GM19025 (cell line): ENCODE data around the gene TMEM80.
A peak's percentile ranks its signal among the peaks of the same experiment; 100 is the strongest.
"Not testable (repeated sequence)": the region's sequence is repeated elsewhere in the genome, so short reads cannot be mapped to it uniquely, and the experiment has no call there.

Source experiments
- ATAC-seq: cut with Tn5 transposase; IDR thresholded peaks from one replicate; pipeline ENCODE4 v1.9.1; 2021; ENCODE audit warnings: mild to moderate bottlenecking, low read depth, moderate library complexity; ENCODE audit not compliant: unreplicated experiment

The TMEM80 gene

DNA sequence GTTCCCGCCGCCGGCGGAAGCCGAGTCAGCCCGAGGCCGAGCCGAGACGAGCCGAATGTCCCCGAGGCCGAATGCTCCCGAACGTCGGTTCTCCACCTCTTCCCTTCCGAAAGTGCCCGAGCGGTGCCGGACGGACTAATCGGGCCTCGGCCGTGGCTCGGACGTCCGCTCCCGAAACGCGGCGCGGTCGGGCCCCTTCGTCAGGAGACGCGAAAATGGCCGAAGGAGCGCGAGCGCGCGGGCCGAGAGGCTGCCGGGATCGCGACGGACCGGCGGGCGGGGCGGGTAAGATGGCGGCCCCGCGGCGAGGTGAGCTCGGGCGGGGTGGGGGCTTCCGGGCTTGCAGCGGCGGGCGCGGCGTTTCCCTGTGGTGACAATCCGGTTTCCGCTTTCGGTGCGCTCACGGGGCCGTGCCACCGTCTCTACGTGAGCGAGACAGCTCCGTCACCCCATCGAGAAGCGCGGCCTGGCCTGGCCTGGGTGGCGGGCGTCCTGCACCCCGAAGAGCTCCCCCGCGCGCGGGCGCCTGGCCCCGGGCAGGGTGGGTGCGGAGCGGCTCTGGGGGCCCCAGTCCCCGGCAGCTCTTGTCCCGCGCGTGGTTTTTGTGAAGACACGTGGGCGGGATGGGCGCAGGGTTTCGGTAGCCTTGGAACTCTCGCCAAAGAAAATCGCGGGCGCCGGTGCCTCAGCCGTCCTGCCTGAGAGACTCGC lies at the start of gene TMEM80:
TMEM80 (plus strand) TSS at position 279 of the 711 bp plus-strand sequence; CDS start at position 291, 12 bp downstream.
- ATAC-seq, result peak; percentile 62

DNA sequence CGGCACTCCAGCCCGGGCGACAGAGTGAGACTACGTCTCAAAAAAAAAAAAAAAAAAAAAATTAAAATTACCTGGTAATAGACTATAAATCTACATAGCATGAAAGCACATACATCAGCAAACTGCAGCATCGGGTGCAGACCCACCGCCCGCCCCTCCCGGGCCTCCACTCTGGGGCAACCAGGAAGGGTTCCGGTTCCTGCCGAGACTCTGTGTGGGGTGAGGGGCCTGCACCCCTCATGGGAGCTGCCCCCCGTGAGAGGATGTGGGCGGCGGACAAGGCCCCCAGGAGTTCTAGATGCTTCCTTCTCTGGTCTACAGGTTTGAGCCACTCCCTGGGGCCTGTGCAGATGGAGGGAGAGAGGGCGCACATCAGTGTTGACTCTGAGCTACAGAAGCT lies 49.4 kb upstream of the TMEM80 start:
- ATAC-seq, result no peak

DNA sequence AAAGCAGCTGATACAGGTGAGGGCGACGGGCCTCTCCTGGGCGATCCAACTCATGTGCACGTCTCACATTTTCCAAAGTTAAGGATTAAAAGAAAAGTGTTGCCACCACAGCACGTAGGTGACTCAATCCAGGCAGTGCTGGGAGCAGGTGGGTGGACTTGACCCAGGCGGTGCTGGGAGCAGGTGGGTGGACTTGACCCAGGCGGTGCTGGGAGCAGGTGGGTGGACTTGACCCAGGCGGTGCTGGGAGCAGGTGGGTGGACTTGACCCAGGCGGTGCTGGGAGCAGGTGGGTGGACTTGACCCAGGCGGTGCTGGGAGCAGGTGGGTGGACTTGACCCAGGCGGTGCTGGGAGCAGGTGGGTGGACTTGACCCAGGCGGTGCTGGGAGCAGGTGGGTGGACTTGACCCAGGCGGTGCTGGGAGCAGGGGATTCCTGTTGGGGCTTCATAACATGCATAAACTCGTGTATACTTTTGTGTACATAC lies 47.9 kb upstream of the TMEM80 start:
- ATAC-seq, result not testable (repeated sequence)

DNA sequence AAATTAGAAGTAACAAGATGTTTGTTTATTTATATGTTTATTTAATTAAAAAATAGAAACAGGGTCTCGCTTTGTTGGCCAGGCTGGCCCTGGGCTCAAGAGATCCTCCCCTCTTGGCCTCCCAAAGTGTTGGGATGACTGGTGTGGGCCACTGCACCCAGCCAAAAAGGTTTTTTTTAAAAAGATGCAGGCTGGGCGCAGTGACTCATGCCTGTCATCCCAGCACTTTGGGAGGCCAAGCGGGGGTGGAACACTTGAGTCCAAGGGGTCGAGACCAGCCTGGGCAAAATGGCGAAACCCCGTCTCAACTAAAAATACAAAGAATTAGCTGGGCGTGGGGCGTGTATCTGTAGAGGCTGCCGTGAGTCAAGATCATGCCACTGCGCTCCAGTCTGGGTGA lies 45.1 kb upstream of the TMEM80 start:
- ATAC-seq, result no peak

DNA sequence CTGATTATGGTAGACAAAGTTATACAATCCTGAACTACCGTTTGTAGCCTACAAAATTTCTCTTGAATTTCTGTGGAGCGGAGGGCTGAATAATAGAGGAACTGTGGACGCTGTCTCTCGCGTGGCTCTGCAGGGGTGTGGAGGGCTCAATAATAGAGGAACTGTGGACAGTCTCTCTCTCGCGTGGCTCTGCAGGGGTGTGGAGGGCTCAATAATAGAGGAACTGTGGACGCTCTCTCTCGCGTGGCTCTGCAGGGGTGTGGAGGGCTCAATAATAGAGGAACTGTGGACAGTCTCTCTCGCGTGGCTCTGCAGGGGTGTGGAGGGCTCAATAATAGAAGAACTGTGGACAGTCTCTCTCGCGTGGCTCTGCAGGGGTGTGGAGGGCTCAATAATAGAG lies 42.5 kb upstream of the TMEM80 start:
- ATAC-seq, result not testable (repeated sequence)

DNA sequence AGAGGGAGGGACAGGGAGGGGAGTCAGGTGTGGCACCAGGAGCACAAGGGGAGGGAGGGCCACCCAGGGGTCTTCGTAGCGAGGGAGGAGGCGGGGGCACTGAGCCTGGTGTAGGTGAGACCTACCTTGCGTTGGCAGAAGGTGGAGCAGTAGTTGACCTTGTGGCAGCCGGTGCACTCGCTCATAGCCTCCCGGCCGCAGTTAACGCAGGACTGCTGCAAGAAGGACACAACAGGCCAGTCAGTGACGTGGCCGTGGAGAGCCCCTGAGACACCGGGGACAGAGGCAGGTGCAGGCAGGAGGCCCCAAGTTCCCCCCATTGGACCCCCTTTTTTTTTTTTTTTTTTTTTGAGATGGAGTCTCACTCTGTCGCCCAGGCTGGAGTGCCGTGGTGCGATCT lies 41.8 kb upstream of the TMEM80 start:
- ATAC-seq, result no peak

DNA sequence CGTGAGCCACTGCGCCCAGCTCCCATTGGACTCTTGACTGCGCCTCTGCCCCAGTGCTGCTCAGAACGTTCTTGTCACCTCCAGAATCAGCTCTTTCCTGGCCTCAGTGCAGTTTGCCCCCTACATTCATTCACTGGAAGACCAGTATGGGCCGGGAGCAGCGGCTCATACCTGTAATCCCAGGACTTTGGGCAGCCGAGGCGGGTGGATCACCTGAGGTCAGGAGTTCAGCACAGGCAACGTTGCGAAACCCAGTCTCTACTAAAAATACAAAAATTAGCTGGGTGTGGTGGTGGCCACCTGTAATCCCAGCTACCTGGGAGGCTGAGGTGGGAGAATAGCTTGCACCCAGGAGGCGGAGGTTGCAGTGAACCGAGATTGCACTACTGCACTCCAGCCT lies 41.2 kb upstream of the TMEM80 start:
- ATAC-seq, result not testable (repeated sequence)

DNA sequence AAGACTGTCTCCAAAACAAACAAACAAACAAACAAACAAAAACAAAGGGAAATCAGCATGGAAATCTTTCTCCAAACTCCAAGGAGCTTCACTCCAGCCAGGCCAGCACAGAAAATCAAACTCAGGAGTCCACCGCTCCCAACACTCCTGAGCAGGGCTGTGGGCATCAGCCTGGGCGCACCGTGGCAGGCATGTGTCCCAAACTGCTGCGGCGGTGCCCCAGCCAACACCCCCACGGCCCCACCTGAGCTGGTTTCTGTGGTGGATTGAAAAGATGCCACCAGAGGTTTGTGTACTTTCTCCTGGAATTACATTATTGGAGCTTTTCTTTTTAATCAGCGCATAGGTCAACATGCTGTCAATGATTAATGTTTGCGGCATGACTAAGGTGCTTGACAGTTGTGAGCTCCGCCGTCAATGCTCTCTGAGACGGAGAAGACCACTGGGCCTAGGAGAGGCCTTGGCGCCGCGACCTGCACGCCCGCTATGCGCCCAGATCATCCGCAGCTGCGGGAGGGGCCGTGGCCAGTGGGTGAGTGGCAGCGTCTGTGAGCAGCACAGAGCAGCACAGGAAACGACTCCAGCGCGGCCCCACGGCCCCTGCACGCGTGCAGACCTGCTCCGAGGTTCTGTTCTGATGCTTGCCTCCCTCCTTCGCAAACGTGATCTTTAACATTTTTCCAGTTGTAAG lies 40.4 kb upstream of the TMEM80 start:
- ATAC-seq, result no peak

DNA sequence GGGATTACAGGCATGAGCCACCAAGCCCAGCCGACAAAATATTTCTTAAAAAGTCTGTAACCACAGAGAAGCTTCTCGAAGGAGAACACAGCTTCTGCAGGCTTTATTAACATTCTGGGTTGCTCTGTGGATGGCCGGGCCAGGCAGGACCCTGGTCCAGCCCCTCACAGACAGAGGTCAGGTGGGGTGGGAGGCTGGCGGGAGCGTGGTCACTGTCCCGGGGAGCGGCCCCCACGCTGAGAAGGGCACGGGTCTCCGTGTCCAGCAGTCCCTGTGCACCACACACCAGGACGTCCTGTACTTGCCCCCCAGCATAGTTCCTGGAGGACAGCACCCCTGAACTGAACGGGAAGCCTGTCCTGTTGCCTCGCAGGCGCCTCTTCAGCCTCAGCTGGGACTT lies 39.2 kb upstream of the TMEM80 start:
- ATAC-seq, result no peak

DNA sequence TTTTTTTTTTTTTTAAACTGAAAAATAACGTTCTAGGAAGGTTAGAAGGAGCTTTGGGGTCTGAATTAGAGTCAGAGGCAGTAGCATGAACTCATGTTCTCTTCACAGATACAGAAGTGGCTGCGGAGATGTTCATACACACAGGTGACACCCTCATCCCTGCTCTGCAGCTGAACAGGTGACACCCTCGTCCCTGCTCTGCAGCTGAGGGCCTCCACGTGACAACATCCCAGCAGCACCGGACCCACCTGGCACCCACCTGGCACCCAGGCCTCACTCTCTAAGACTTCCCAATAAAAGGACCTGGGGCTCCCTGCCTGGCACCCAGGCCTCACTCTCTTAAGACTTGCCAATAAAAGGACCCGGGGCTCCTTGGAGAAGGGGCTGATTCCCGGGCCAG lies 38.8 kb upstream of the TMEM80 start:
- ATAC-seq, result no peak

DNA sequence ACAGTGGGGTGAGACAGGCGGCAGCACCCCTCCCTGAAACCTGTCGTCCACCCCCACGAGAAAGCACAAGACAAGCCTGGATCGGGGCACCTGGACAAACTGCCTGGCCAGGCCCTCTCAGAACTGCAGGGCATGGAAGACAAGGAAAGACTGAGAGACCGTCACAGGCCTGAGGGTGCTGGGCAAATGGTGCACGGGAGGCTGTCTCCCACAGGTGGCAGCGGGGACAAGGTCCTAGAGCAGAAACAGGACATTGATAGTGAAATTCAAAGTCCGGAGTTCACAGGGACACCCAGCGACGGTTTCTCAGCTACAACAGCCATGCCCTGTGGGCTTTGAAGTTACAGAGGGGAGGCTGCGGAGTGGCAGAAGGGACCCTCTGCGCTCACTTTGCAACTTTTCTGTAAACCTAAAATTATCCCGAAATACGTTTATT lies 37.9 kb upstream of the TMEM80 start:
- ATAC-seq, result no peak

DNA sequence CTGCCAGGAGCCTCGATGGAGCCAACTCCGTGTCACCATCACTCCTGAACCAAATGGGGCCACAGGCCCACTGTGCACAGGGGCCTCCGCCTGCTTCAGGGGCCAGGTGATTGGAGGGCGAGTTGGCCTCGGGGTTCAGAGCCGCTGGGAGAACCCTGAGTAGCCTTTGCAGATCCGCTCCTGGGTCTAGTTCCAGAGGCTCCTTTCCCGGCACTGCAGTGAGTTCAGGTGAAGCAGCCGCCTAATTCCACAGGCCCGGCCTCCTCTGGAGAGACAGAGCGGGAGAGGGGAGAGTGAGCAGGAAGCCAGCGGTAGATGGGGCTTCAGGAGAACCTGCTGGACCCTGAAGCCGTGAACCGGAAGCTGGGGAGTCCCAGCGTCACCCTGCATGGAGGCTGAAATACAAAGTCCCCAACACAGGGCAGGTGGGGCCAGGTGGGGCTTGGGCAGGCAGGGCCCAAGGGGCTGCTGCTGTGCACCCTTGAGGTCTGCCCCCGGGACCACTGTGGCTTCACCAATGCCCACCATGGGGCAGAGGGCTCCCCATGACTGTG lies 36.0 kb upstream of the TMEM80 start:
- ATAC-seq, result no peak

DNA sequence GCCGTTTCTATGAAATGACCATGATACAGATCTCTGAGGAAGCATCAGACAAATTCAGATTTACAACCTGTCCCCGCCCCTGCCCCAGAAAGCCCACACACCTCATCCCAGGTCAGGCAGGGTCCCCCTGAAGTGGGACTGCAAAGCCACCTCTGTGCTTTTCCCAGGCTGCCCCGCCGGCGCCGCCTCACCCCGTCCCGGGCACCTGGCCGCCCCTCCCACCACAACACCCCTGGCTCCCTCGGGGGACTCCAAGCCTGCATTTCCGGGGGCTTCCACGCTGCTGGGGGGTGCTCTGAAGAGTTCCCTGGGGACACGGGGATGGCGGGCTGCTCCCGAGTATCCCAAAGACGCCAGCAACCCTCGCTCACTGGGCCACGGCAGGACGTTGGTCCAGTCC lies 35.3 kb upstream of the TMEM80 start:
- no peak for ATAC-seq

DNA sequence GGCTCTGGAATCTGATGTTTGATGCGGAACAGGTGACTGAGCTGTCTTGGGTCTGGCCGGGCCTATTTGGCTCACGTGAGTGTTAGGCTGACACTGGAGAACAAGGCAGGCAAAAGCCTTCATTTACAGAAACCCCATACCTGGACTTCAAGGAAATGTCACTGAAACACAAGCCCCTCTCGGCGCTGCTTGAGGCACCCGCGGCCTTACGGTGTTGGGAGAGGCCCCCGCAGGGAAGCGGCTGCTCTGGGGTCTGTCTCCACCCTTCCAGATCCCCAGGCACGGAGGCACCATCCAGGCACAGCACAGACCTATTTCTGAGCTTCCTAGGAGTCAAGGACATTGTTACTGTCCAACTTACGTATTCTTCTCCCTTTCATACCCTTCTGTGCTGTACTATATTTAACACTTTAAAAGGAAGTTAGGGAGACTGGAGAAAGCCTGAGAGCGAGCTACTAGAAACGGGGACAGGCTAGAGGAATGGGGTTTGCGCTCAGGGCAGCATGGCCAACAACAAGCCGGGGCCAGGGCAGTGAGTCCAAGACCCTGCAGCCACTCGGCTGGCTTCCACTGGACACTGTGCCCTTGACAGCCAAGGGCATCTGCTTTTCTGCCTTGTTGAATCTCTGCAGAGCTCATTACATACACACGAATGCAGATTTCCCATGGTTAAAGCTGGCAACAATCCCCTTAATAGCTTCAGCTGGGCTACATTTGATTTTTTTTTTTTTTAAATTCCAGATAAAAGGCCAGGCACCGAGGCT lies 34.8 kb upstream of the TMEM80 start:
- no peak for ATAC-seq

DNA sequence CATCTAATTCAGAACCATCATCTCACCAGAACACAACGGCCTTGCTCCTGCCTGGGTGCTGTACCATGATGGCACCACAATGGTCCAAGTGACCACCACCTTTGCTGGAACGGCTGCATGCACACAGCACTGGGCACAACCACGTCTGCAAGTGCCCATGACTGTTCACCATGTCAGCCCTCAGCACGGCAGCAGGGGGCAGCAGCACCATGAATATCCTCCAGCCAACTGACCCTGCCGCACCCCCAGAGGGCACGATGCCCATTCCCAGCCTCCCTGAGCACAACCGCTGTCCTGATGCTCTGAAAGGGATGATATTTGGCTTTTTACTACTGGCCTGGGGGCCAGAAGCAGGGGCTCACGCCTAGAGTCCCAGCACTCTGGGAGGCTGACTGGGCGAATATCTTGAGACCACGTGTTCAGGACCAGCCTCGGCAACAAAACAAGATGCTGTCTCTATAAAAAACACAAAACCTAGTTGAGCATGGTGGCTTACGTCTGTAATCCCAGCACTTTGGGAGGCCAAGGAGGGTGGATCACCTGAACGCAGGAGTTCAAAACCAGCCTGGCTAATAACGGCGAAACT lies 32.8 kb upstream of the TMEM80 start:
- no peak for ATAC-seq

DNA sequence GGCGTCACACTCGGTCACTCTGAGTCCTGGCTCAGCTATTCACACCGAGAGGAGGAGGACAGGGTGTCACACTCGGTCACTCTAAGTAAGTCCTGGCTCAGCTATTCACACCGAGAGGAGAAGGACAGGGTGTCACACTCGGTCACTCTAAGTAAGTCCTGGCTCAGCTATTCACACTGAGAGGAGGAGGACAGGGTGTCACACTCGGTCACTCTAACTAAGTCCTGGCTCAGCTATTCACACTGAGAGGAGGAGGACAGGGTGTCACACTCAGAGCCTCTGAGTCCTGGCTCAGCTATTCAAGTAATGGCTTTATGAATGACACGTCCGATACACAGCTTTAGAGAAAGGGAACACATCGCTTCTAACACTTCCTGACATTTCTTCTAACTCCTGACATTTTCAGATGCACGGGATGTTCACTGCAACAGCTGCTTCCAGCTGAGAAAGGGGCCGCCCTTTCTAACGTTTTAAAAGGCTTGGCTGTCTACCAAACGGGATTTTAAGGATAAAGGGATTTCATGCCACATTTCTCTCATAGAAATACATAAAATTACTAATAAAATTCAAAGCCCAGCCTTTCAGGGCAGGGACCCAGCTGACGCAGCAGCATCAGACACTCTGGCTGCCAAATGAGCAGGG lies 30.4 kb upstream of the TMEM80 start:
- ATAC-seq, result no peak

DNA sequence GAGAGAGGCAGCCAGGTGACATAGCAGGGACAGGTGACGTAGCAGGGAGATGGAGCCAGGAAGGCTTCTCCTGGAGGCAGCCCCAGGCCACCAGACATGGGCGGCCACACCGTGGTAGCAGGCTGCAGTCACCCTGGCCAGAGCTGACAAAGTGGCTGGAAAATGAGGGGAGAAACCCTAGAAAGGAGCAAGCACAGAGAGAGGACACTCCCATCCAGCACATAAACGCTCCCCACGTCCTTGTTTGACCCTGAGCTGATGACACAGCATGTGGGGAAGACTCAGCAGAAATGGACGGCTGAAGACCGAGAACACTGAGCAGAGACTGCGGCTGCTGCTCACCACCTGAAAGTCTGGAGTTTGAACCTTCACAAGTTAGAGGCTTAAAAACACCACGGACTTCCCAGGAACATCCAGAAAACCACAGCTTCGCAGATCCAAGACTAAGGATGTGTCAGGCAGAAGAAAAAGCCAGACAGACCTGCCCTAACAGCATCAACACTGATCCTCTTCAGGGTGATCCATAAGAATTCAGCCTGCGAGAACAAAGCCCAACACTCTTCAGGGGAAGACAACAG lies 29.8 kb upstream of the TMEM80 start:
- ATAC-seq, result no peak

DNA sequence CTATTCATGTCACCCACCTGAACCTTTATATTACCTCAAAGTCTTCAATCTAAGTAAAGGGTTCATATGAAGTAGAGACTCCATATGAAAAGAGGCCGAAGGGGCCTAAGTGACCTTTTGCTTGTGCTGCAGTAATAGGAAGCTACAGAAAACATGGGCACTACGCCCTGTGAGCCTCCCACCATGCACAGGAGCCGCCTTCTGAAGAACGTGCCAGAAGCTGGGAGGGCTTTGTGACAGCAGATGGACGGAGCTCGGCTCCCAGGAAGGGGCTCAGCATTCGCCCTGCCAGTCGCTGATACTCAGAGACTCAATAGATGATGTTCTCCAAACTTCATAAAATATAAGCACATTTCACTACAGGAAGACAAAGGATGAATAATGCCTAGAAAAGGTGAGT lies 21.8 kb upstream of the TMEM80 start:
- ATAC-seq, result no peak

DNA sequence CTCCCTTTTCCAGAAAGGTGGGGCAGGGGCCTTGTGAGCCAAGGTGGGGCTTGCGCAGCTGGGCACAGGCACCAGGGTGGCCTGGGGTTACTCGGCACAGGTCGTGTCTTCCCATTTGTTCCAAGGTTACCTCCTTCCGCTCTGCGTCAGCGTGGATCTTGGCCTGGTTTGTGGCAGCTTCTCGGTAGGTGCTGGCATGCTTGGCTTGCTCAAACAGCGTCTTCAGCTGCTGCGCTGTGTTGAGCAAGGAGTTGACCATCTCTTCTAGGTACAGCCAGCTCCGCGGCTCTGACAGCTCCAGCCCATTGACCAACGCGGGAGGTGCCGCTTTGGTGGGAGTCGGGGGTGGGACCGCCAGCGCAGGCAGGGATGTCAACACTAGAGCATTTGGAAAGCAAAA lies 21.2 kb upstream of the TMEM80 start:
- no peak for ATAC-seq

DNA sequence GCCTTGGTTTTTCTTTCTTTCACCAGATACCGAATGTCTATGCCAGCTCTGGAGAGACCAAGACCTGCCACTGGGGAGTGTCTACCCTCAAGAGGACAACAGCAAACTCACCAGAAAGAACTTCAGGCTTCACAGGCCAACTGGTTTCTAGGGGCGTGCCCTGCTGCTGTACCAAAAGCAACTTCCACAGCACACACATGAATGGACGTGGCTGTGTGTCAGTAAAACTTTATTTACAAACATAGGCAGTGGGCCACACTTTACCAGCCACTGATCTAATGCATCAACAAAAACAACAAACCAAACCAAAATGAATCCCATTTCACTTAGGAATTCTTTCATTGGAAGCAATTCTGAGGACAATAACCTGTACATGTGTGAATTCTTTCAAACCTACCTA lies 17.3 kb upstream of the TMEM80 start:
- ATAC-seq, result no peak
